Measurements from ENCODE around the gene TRAPPC2L. TPM values are rescaled to one million over a fixed set of nuclear protein-coding genes. Genes with fewer than 3 reads are reported as not detected.

Gene TRAPPC2L
- total and polyA plus RNA-seq, 2 of the 13 experiments (the other 11 are each of a cell fraction or from before 2014, with no cell fraction given), result 96.3 to 107 TPM

DNA sequence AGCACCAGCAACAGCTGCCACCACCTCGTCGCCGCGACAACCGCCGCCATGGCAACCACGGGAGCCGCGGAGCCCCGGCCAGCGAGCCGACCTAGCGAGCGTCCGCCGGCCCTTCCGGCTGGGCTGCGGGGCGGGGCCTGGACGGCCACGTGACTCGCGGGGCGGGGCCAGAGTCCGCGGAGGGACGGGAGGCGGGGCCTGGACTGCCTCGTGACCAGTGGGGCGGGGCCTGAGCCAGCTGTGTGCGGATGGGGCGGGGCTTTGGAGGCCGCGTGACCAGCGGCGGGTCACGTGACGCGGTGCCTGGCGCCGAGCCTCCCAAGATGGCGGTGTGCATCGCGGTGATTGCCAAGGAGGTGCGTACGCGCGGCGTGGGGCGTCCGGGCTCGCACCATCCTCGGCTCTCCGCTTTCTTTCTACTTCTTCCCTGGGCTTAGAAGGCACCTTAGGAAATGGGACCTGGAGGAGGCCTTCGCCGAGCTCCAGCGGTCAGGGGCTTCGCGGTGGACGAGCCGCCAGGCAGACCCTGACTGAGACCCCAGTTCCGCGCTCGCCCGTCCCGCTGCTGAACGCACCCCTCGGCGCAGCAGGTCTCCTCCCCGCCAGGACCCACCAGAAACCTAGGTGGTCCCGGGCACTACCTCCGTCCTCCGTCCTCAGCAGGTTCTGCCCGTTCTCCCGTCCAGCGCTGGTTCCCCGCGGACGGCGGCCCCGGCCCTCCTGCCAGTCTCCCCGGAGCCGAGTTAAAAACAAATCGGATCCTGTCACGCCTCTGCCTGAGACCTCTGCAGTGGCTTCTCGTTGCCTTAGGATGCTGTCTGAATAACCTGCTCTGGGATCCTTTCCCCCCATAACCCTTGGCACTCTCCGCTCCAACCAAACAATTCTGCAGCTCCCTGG is at the start of gene TRAPPC2L, which contains the start of gene GALNS (continued):
- TF ChIP-seq ETV6 (CRISPR knock-in tag; conservative IDR thresholded peaks at IDR 0.05), result no peak
- TF ChIP-seq, protein P1, sequence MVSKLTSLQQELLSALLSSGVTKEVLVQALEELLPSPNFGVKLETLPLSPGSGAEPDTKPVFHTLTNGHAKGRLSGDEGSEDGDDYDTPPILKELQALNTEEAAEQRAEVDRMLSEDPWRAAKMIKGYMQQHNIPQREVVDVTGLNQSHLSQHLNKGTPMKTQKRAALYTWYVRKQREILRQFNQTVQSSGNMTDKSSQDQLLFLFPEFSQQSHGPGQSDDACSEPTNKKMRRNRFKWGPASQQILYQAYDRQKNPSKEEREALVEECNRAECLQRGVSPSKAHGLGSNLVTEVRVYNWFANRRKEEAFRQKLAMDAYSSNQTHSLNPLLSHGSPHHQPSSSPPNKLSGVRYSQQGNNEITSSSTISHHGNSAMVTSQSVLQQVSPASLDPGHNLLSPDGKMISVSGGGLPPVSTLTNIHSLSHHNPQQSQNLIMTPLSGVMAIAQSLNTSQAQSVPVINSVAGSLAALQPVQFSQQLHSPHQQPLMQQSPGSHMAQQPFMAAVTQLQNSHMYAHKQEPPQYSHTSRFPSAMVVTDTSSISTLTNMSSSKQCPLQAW (CRISPR knock-in tag; IDR thresholded peaks at IDR 0.05), result peak; percentile 8; the same call in 1 of the 2 replicates
- TF ChIP-seq, protein P2, sequence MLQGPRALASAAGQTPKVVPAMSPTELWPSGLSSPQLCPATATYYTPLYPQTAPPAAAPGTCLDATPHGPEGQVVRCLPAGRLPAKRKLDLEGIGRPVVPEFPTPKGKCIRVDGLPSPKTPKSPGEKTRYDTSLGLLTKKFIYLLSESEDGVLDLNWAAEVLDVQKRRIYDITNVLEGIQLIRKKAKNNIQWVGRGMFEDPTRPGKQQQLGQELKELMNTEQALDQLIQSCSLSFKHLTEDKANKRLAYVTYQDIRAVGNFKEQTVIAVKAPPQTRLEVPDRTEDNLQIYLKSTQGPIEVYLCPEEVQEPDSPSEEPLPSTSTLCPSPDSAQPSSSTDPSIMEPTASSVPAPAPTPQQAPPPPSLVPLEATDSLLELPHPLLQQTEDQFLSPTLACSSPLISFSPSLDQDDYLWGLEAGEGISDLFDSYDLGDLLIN (CRISPR knock-in tag; IDR thresholded peaks at IDR 0.05; ENCODE audit: borderline replicate concordance), result 0 out of 2 replicates have a peak, but pooled peaks have one; percentile 59
- no peak for TF ChIP-seq PAF1 (CRISPR knock-in tag; IDR thresholded peaks at IDR 0.05)
- no peak for TF ChIP-seq ZNF234 (CRISPR knock-in tag; conservative IDR thresholded peaks at IDR 0.05)
- TF ChIP-seq, protein P3, sequence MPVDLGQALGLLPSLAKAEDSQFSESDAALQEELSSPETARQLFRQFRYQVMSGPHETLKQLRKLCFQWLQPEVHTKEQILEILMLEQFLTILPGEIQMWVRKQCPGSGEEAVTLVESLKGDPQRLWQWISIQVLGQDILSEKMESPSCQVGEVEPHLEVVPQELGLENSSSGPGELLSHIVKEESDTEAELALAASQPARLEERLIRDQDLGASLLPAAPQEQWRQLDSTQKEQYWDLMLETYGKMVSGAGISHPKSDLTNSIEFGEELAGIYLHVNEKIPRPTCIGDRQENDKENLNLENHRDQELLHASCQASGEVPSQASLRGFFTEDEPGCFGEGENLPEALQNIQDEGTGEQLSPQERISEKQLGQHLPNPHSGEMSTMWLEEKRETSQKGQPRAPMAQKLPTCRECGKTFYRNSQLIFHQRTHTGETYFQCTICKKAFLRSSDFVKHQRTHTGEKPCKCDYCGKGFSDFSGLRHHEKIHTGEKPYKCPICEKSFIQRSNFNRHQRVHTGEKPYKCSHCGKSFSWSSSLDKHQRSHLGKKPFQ (CRISPR knock-in tag; IDR thresholded peaks at IDR 0.05; ENCODE audit: insufficient replicate concordance), result no peak
- TF ChIP-seq ZNF788 (CRISPR knock-in tag; IDR thresholded peaks at IDR 0.05; ENCODE audit: borderline replicate concordance), result peak; percentile 79; the same call in 1 of the 2 replicates
- TF ChIP-seq, protein P4, sequence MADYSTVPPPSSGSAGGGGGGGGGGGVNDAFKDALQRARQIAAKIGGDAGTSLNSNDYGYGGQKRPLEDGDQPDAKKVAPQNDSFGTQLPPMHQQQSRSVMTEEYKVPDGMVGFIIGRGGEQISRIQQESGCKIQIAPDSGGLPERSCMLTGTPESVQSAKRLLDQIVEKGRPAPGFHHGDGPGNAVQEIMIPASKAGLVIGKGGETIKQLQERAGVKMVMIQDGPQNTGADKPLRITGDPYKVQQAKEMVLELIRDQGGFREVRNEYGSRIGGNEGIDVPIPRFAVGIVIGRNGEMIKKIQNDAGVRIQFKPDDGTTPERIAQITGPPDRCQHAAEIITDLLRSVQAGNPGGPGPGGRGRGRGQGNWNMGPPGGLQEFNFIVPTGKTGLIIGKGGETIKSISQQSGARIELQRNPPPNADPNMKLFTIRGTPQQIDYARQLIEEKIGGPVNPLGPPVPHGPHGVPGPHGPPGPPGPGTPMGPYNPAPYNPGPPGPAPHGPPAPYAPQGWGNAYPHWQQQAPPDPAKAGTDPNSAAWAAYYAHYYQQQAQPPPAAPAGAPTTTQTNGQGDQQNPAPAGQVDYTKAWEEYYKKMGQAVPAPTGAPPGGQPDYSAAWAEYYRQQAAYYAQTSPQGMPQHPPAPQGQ (CRISPR knock-in tag; IDR thresholded peaks at IDR 0.05; ENCODE audit: borderline replicate concordance), result no peak
- TF ChIP-seq ADNP (CRISPR knock-in tag; IDR thresholded peaks at IDR 0.05), result no peak
- no peak for TF ChIP-seq ZNF530 (CRISPR knock-in tag; IDR thresholded peaks at IDR 0.05; ENCODE audit: low read depth)
- no peak; the same call in 1 of the 2 replicates for TF ChIP-seq NR2F2 (IDR thresholded peaks at IDR 0.05; ENCODE audit: borderline replicate concordance, low read depth)
- TF ChIP-seq, protein P5, sequence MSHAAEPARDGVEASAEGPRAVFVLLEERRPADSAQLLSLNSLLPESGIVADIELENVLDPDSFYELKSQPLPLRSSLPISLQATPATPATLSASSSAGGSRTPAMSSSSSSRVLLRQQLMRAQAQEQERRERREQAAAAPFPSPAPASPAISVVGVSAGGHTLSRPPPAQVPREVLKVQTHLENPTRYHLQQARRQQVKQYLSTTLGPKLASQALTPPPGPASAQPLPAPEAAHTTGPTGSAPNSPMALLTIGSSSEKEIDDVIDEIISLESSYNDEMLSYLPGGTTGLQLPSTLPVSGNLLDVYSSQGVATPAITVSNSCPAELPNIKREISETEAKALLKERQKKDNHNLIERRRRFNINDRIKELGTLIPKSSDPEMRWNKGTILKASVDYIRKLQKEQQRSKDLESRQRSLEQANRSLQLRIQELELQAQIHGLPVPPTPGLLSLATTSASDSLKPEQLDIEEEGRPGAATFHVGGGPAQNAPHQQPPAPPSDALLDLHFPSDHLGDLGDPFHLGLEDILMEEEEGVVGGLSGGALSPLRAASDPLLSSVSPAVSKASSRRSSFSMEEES (CRISPR knock-in tag; IDR thresholded peaks at IDR 0.05), result peak; percentile 98
- no peak; the same call in 1 of the 2 replicates for TF ChIP-seq ZMAT3 (CRISPR knock-in tag; conservative IDR thresholded peaks at IDR 0.05)
- no peak for TF ChIP-seq PTBP1 (IDR thresholded peaks at IDR 0.05; ENCODE audit: low read depth, low read length, poor library complexity, severe bottlenecking)
- TF ChIP-seq MEF2D (CRISPR knock-in tag; IDR thresholded peaks at IDR 0.05), result peak; percentile 14; the same call in 1 of the 2 replicates
- TF ChIP-seq ATRX (CRISPR knock-in tag; IDR thresholded peaks at IDR 0.05; ENCODE audit: borderline replicate concordance), result no peak
- no peak; the same call in 1 of the 2 replicates for TF ChIP-seq MEIS1 (CRISPR knock-in tag; IDR thresholded peaks at IDR 0.05; ENCODE audit: borderline replicate concordance)
- no peak for TF ChIP-seq ZNF12 (CRISPR knock-in tag; IDR thresholded peaks at IDR 0.05)

Measured in HepG2 (cell line).